ENCODE data around the gene ERC2.

DNA sequence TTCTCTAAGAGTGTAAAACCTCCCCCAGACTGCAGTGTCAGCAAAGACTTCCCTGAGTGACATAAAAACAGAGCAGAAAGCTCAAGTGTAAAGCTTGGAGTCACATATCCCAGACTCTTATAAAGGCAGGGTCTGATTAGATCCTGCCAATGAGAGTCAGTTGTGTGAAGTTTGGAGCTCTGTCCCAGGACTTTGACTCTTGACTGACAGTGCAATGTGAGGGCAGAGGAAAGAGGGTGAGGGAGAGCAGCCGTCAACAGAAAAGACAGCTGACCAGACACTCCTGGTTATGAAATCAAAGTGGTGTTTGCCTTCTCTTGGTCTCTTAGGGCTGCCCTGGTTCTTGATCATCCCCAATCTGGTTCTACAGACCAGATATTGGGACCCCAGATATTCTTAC, 393.2 kb downstream of the ERC2 start:
- TF ChIP-seq, protein P1, sequence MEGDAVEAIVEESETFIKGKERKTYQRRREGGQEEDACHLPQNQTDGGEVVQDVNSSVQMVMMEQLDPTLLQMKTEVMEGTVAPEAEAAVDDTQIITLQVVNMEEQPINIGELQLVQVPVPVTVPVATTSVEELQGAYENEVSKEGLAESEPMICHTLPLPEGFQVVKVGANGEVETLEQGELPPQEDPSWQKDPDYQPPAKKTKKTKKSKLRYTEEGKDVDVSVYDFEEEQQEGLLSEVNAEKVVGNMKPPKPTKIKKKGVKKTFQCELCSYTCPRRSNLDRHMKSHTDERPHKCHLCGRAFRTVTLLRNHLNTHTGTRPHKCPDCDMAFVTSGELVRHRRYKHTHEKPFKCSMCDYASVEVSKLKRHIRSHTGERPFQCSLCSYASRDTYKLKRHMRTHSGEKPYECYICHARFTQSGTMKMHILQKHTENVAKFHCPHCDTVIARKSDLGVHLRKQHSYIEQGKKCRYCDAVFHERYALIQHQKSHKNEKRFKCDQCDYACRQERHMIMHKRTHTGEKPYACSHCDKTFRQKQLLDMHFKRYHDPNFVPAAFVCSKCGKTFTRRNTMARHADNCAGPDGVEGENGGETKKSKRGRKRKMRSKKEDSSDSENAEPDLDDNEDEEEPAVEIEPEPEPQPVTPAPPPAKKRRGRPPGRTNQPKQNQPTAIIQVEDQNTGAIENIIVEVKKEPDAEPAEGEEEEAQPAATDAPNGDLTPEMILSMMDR (IDR thresholded peaks at IDR 0.05; ENCODE audit: low read length), result no peak
- no peak for TF ChIP-seq EZH2 (IDR thresholded peaks at IDR 0.05; ENCODE audit: borderline replicate concordance, low read length)
